Glomerular visceral epithelial cell (primary cell): Measurements from ENCODE around the gene NUP210.
"Not testable (repeated sequence)": the region's sequence is repeated elsewhere in the genome, so short reads cannot be mapped to it uniquely, and the experiment has no call there.

ENCODE experiments used
- DNase-seq: peaks from one replicate; pipeline ENCODE4 v3.0.0-alpha.2; 2016; ENCODE audit errors: extremely low spot score

NUP210 gene

GRCh38 chr3:13420045-13420830 is at the start of gene NUP210:
NUP210 (minus strand) TSS chr3:13420322; CDS start chr3:13420226, 96 bp downstream.
- DNase-seq, result peak; percentile 62

GRCh38 chr3:13466781-13467180 is 46.7 kb upstream of the NUP210 start:
- no peak for DNase-seq

GRCh38 chr3:13465236-13465873 is 45.2 kb upstream of the NUP210 start:
- DNase-seq, result no peak

GRCh38 chr3:13463618-13464400 is 43.7 kb upstream of the NUP210 start:
- DNase-seq, result no peak

GRCh38 chr3:13462822-13463221 is 42.7 kb upstream of the NUP210 start:
- DNase-seq, result no peak

- no peak for DNase-seq
These were observed 42.1 kb upstream of the NUP210 start for GRCh38 chr3:13462125-13462629.

GRCh38 chr3:13461169-13462124 is 41.3 kb upstream of the NUP210 start:
- DNase-seq, result peak; percentile 16

- DNase-seq, result no peak
These were observed 40.2 kb upstream of the NUP210 start for GRCh38 chr3:13460341-13460736.

- DNase-seq, result no peak
These were observed 39.7 kb upstream of the NUP210 start for GRCh38 chr3:13459605-13460340.

- DNase-seq, result no peak
These were observed 37.5 kb upstream of the NUP210 start for GRCh38 chr3:13457593-13457992.

- no peak for DNase-seq
These were observed 35.5 kb upstream of the NUP210 start for GRCh38 chr3:13455644-13456043.

- DNase-seq, result peak; percentile 55
These were observed 32.6 kb upstream of the NUP210 start for GRCh38 chr3:13452490-13453335.

GRCh38 chr3:13451301-13451673 is 31.2 kb upstream of the NUP210 start:
- no peak for DNase-seq

GRCh38 chr3:13442882-13443281 is 22.8 kb upstream of the NUP210 start:
- DNase-seq, result not testable (repeated sequence)

- DNase-seq, result no peak
These were observed 20.2 kb upstream of the NUP210 start for GRCh38 chr3:13440204-13440817.

- not testable (repeated sequence) for DNase-seq
These were observed 16.1 kb upstream of the NUP210 start for GRCh38 chr3:13436213-13436612.

- no peak for DNase-seq
These were observed 13.8 kb upstream of the NUP210 start for GRCh38 chr3:13433912-13434311.

GRCh38 chr3:13432093-13432492 is 12.0 kb upstream of the NUP210 start:
- DNase-seq, result no peak

- not testable (repeated sequence) for DNase-seq
These were observed 10.3 kb upstream of the NUP210 start for GRCh38 chr3:13430411-13430875.
